Measurements from ENCODE around the gene GABBR2.

- no peak for TF ChIP-seq CTCF (IDR thresholded peaks at IDR 0.05)
- no peak for TF ChIP-seq POLR2A (IDR thresholded peaks at IDR 0.05; ENCODE audit: low read depth)
- no peak for TF ChIP-seq POLR2AphosphoS5 (IDR thresholded peaks at IDR 0.05)
These were observed 136.6 kb downstream of the GABBR2 start for GRCh38 chr9:98572054-98572627.
